Measurements from ENCODE around the gene LPP.
A peak's percentile ranks its signal among the peaks of the same experiment; 100 is the strongest.
"Not testable (repeated sequence)": the region's sequence is repeated elsewhere in the genome, so short reads cannot be mapped to it uniquely, and the experiment has no call there.

LPP gene

GRCh38 chr3:188617270-188617669 lies 463.3 kb downstream of the LPP start:
- in situ Hi-C loops (cut with HindIII; ENCODE audit: low pct_ligation_motif_present, low pct_unique_long_range_greater_than_20kb, low sequenced_read_pairs), result no loop called here
- no peak for DNase-seq

GRCh38 chr3:188617988-188618701 lies 464.2 kb downstream of the LPP start:
- no peak for DNase-seq
- in situ Hi-C loops (cut with HindIII; ENCODE audit: low pct_ligation_motif_present, low pct_unique_long_range_greater_than_20kb, low sequenced_read_pairs), result no loop called here

- in situ Hi-C loops (cut with HindIII; ENCODE audit: low pct_ligation_motif_present, low pct_unique_long_range_greater_than_20kb, low sequenced_read_pairs), result no loop called here
- no peak for DNase-seq
Measured at GRCh38 chr3:188620752-188621151, 466.8 kb downstream of the LPP start.

GRCh38 chr3:188624384-188624783 lies 470.4 kb downstream of the LPP start:
- DNase-seq, result no peak
- in situ Hi-C loops (cut with HindIII; ENCODE audit: low pct_ligation_motif_present, low pct_unique_long_range_greater_than_20kb, low sequenced_read_pairs), result no loop called here

GRCh38 chr3:188624828-188625227 lies 470.9 kb downstream of the LPP start:
- DNase-seq, result no peak
- in situ Hi-C loops (cut with HindIII; ENCODE audit: low pct_ligation_motif_present, low pct_unique_long_range_greater_than_20kb, low sequenced_read_pairs), result no loop called here

- peak; percentile 24 for DNase-seq
- in situ Hi-C loops (cut with HindIII; ENCODE audit: low pct_ligation_motif_present, low pct_unique_long_range_greater_than_20kb, low sequenced_read_pairs), result no loop called here
Measured at GRCh38 chr3:188627652-188628051, 473.7 kb downstream of the LPP start.

- in situ Hi-C loops (cut with HindIII; ENCODE audit: low pct_ligation_motif_present, low pct_unique_long_range_greater_than_20kb, low sequenced_read_pairs), result no loop called here
- no peak for DNase-seq
Measured at GRCh38 chr3:188631291-188632010, 477.5 kb downstream of the LPP start.

GRCh38 chr3:188633206-188633605 lies 479.2 kb downstream of the LPP start:
- in situ Hi-C loops (cut with HindIII; ENCODE audit: low pct_ligation_motif_present, low pct_unique_long_range_greater_than_20kb, low sequenced_read_pairs), result no loop called here
- no peak for DNase-seq

GRCh38 chr3:188634285-188634684 lies 480.3 kb downstream of the LPP start:
- in situ Hi-C loops (cut with HindIII; ENCODE audit: low pct_ligation_motif_present, low pct_unique_long_range_greater_than_20kb, low sequenced_read_pairs), result no loop called here
- DNase-seq, result no peak

- no peak for DNase-seq
- in situ Hi-C loops (cut with HindIII; ENCODE audit: low pct_ligation_motif_present, low pct_unique_long_range_greater_than_20kb, low sequenced_read_pairs), result no loop called here
Measured at GRCh38 chr3:188635258-188636042, 481.5 kb downstream of the LPP start.

- DNase-seq; in situ Hi-C loops (cut with HindIII; ENCODE audit: low pct_ligation_motif_present, low pct_unique_long_range_greater_than_20kb, low sequenced_read_pairs): not testable (repeated sequence)
Measured at GRCh38 chr3:188636292-188636691, 482.3 kb downstream of the LPP start.

GRCh38 chr3:188641076-188641475 lies 487.1 kb downstream of the LPP start:
- in situ Hi-C loops (cut with HindIII; ENCODE audit: low pct_ligation_motif_present, low pct_unique_long_range_greater_than_20kb, low sequenced_read_pairs), result no loop called here
- DNase-seq, result no peak

GRCh38 chr3:188643736-188644135 lies 489.8 kb downstream of the LPP start:
- in situ Hi-C loops (cut with HindIII; ENCODE audit: low pct_ligation_motif_present, low pct_unique_long_range_greater_than_20kb, low sequenced_read_pairs), result no loop called here
- no peak for DNase-seq

GRCh38 chr3:188646592-188646991 lies 492.6 kb downstream of the LPP start:
- in situ Hi-C loops (cut with HindIII; ENCODE audit: low pct_ligation_motif_present, low pct_unique_long_range_greater_than_20kb, low sequenced_read_pairs), result no loop called here
- no peak for DNase-seq

GRCh38 chr3:188647237-188647636 lies 493.3 kb downstream of the LPP start:
- in situ Hi-C loops (cut with HindIII; ENCODE audit: low pct_ligation_motif_present, low pct_unique_long_range_greater_than_20kb, low sequenced_read_pairs), result no loop called here
- DNase-seq, result no peak

GRCh38 chr3:188649521-188649920 lies 495.6 kb downstream of the LPP start:
- in situ Hi-C loops (cut with HindIII; ENCODE audit: low pct_ligation_motif_present, low pct_unique_long_range_greater_than_20kb, low sequenced_read_pairs), result no loop called here
- no peak for DNase-seq

- in situ Hi-C loops (cut with HindIII; ENCODE audit: low pct_ligation_motif_present, low pct_unique_long_range_greater_than_20kb, low sequenced_read_pairs), result no loop called here
- no peak for DNase-seq
Measured at GRCh38 chr3:188656196-188656982, 502.4 kb downstream of the LPP start.

- in situ Hi-C loops (cut with HindIII; ENCODE audit: low pct_ligation_motif_present, low pct_unique_long_range_greater_than_20kb, low sequenced_read_pairs), result no loop called here
Measured at GRCh38 chr3:188658606-188659005, 504.6 kb downstream of the LPP start.

More at GRCh38 chr3:188658606-188659005, 504.6 kb downstream of the LPP start:
- DNase-seq, result no peak

Data from ACHN (cell line).